HepG2 (cell line): ENCODE results near the gene ZNF282. TPM values are rescaled to one million over a fixed set of nuclear protein-coding genes. Genes with fewer than 3 reads are reported as not detected.

Experiments
- ARNTL ChIP-seq: sonication (generic); formaldehyde crosslinking; IDR thresholded peaks from 2 replicates; pipeline ENCODE4 v1.4.0; 2020; ENCODE audit warnings: mild to moderate bottlenecking, missing genetic modification reagents
- ESRRA ChIP-seq: sonication (generic); formaldehyde crosslinking; IDR thresholded peaks from 2 replicates; pipeline ENCODE4 v1.5.1; 2020; ENCODE audit warnings: mild to moderate bottlenecking, low read depth, missing genetic modification reagents
- IRF9 ChIP-seq: sonication (generic); formaldehyde crosslinking; IDR thresholded peaks from 2 replicates; pipeline ENCODE4 v1.8.0; 2022; ENCODE audit warnings: missing genetic modification reagents, mild to moderate bottlenecking, borderline replicate concordance
- KDM2A ChIP-seq: sonication (generic); formaldehyde crosslinking; IDR thresholded peaks from 2 replicates; pipeline ENCODE4 v1.4.0; 2020; ENCODE audit warnings: low read depth, missing genetic modification reagents, borderline replicate concordance
- MXI1 ChIP-seq: IDR thresholded peaks from 3 replicates; pipeline ENCODE4 v1.6.1; 2012; ENCODE audit warnings: low read depth, low read length, inconsistent platforms, borderline replicate concordance
- NR2F6 ChIP-seq, 2 experiments: IDR thresholded peaks; 2 replicates each; pipeline ENCODE4 v1.6.1; 2016; ENCODE audit warnings: antibody characterized with exemption in 1 of 2, mild to moderate bottlenecking in 1 of 2
- RERE ChIP-seq: IDR thresholded peaks from 2 replicates; pipeline ENCODE4 v1.6.1; 2016; ENCODE audit warnings: low read depth, missing genetic modification reagents, missing compliant biosample characterization
- ZBTB3 ChIP-seq: sonication (generic); formaldehyde crosslinking; IDR thresholded peaks from 2 replicates; pipeline ENCODE4 v1.4.0; 2020; ENCODE audit warnings: low read depth, mild to moderate bottlenecking, moderate library complexity, missing genetic modification reagents, borderline replicate concordance
- ZBTB7B ChIP-seq: sonication (generic); formaldehyde crosslinking; IDR thresholded peaks from 2 replicates; pipeline ENCODE4 v1.4.0; 2020; ENCODE audit warnings: missing genetic modification reagents
- ZFP41 ChIP-seq: sonication (generic); formaldehyde crosslinking; IDR thresholded peaks from 2 replicates; pipeline ENCODE4 v1.4.0; 2020; ENCODE audit warnings: mild to moderate bottlenecking, missing genetic modification reagents, borderline replicate concordance
- ZIK1 ChIP-seq: sonication (generic); formaldehyde crosslinking; IDR thresholded peaks from 2 replicates; pipeline ENCODE4 v1.5.0; 2020; ENCODE audit warnings: mild to moderate bottlenecking, low read depth, missing genetic modification reagents, borderline replicate concordance
- ZNF263 ChIP-seq: sonication (generic); formaldehyde crosslinking; IDR thresholded peaks from 2 replicates; pipeline ENCODE4 v1.4.0; 2020; ENCODE audit warnings: missing genetic modification reagents
- ZNF530 ChIP-seq: sonication (generic); formaldehyde crosslinking; IDR thresholded peaks from 2 replicates; pipeline ENCODE4 v1.5.0; 2020; ENCODE audit warnings: low read depth, mild to moderate bottlenecking, missing genetic modification reagents
- ZNF570 ChIP-seq: sonication (generic); formaldehyde crosslinking; IDR thresholded peaks from 2 replicates; pipeline ENCODE4 v1.4.0; 2020; ENCODE audit warnings: mild to moderate bottlenecking, missing genetic modification reagents, borderline replicate concordance
- ZNF883 ChIP-seq: sonication (generic); formaldehyde crosslinking; IDR thresholded peaks from 2 replicates; pipeline ENCODE4 v1.5.1; 2020; ENCODE audit warnings: mild to moderate bottlenecking, missing genetic modification reagents; ENCODE audit errors: not compliant biosample characterization
- ZSCAN21 ChIP-seq: sonication (generic); formaldehyde crosslinking; IDR thresholded peaks from 2 replicates; pipeline ENCODE4 v1.8.0; 2022; ENCODE audit warnings: mild to moderate bottlenecking, missing genetic modification reagents, moderate library complexity, borderline replicate concordance
- polyA plus RNA-seq, 8 experiments: library from polyadenylated mRNA; depleted of rRNA in 3 of 8; stranded (reverse) in 7 of 8; unstranded in 1 of 8; fragments of >200 nt; fragmentation: Illumina TruSeq in 4 of 8; extraction: Trizol in 4 of 8; gene quantifications; 2 replicates each; pipeline versions ENCODE4 v1.2.1 to v1.2.3, GENCODE V29; 2011 to 2016; ENCODE audit warnings: low read depth in 4 of 8, missing spikeins in 1 of 8, mixed read lengths in 1 of 8; ENCODE audit not compliant: insufficient read depth in 1 of 8
- total RNA-seq, 5 experiments: library from RNA; depleted of rRNA; stranded (reverse); fragments of >200 nt; fragmentation: Illumina TruSeq; extraction: Trizol; gene quantifications; 2 replicates each; pipeline ENCODE4 v1.2.3, GENCODE V29; 2016; ENCODE audit warnings: low read depth in 1 of 5
- TF ChIP-seq, protein P1 (sequence below): sonication (generic); formaldehyde crosslinking; IDR thresholded peaks from 2 replicates; pipeline ENCODE4 v1.8.1; 2022; ENCODE audit warnings: low read depth, mild to moderate bottlenecking, missing genetic modification reagents
- TF ChIP-seq, protein P2 (sequence below): sonication (generic); formaldehyde crosslinking; IDR thresholded peaks from 2 replicates; pipeline ENCODE4 v1.4.0; 2020; ENCODE audit warnings: missing genetic modification reagents

Gene ZNF282
- total and polyA plus RNA-seq, 2 of the 13 experiments (the other 11 are each of a cell fraction or from before 2014, with no cell fraction given), result 9.1 to 20.9 TPM

GRCh38 chr7:149261829-149262617, 66.7 kb downstream of the ZNF282 start, which contains the start of gene ZNF783 (continued):
- TF ChIP-seq ZSCAN21, result peak; percentile 93; the same call in 1 of the 2 replicates
- TF ChIP-seq ZNF883 (CRISPR knock-in tag), result no peak
- TF ChIP-seq ZBTB3 (CRISPR knock-in tag), result no peak
- peak; percentile 82; the same call in 2 of the 3 replicates for TF ChIP-seq MXI1
- peak; percentile 78; the same call in 1 of the 2 replicates for TF ChIP-seq ZNF530 (CRISPR knock-in tag)
- TF ChIP-seq, protein P1, sequence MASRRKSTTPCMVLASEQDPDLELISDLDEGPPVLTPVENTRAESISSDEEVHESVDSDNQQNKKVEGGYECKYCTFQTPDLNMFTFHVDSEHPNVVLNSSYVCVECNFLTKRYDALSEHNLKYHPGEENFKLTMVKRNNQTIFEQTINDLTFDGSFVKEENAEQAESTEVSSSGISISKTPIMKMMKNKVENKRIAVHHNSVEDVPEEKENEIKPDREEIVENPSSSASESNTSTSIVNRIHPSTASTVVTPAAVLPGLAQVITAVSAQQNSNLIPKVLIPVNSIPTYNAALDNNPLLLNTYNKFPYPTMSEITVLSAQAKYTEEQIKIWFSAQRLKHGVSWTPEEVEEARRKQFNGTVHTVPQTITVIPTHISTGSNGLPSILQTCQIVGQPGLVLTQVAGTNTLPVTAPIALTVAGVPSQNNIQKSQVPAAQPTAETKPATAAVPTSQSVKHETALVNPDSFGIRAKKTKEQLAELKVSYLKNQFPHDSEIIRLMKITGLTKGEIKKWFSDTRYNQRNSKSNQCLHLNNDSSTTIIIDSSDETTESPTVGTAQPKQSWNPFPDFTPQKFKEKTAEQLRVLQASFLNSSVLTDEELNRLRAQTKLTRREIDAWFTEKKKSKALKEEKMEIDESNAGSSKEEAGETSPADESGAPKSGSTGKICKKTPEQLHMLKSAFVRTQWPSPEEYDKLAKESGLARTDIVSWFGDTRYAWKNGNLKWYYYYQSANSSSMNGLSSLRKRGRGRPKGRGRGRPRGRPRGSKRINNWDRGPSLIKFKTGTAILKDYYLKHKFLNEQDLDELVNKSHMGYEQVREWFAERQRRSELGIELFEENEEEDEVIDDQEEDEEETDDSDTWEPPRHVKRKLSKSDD (CRISPR knock-in tag), result 0 out of 2 replicates have a peak, but pooled peaks have one; percentile 38
- peak; percentile 86 for TF ChIP-seq KDM2A (CRISPR knock-in tag)
- TF ChIP-seq, protein P2, sequence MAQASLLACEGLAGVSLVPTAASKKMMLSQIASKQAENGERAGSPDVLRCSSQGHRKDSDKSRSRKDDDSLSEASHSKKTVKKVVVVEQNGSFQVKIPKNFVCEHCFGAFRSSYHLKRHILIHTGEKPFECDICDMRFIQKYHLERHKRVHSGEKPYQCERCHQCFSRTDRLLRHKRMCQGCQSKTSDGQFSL (CRISPR knock-in tag), result no peak
- no peak for TF ChIP-seq NR2F6 (IDR thresholded peaks at IDR 0.05)
- no peak for TF ChIP-seq NR2F6 (CRISPR knock-in tag; IDR thresholded peaks at IDR 0.05)
- TF ChIP-seq RERE (CRISPR knock-in tag), result 0 out of 2 replicates have a peak, but pooled peaks have one; percentile 39
- TF ChIP-seq ZBTB7B (CRISPR knock-in tag), result peak; percentile 26; the same call in 1 of the 2 replicates
- peak; percentile 69 for TF ChIP-seq ESRRA (CRISPR knock-in tag)
- peak; percentile 97; the same call in 1 of the 2 replicates for TF ChIP-seq ZIK1 (CRISPR knock-in tag)
- no peak for TF ChIP-seq ZNF263 (CRISPR knock-in tag)
- peak; percentile 82; the same call in 1 of the 2 replicates for TF ChIP-seq IRF9 (CRISPR knock-in tag)
- no peak for TF ChIP-seq ZNF570 (CRISPR knock-in tag)
- peak; percentile 77; the same call in 1 of the 2 replicates for TF ChIP-seq ARNTL
- TF ChIP-seq ZFP41 (CRISPR knock-in tag), result peak; percentile 43; the same call in 1 of the 2 replicates
